Non-pigmented ciliary epithelial cell (primary cell): ENCODE measurements around the gene SMIM8.

Experiments used
- DNase-seq: peaks from one replicate; pipeline ENCODE4 v3.0.0-alpha.2; 2010; ENCODE audit warnings: low read depth

Gene SMIM8

GRCh38 chr6:87391334-87391733, 68.9 kb downstream of the SMIM8 start:
- DNase-seq: no peak
